ENCODE measurements around the gene ZNF407. TPM values are rescaled to one million over a fixed set of nuclear protein-coding genes. Genes with fewer than 3 reads are reported as not detected.

ZNF407 gene
- total and polyA plus RNA-seq, 2 of the 13 experiments (the other 11 are each of a cell fraction or from before 2014, with no cell fraction given): 2.3 to 8.7 TPM

- Histone ChIP-seq H3K36me3 (replicated peaks in 1 of 2; ENCODE audit: control insufficient read depth in 1 of 2, insufficient read depth in 2 of 2, low read length in 2 of 2) (no peaks in the 10 kb centered on the region), H3K79me2 (ENCODE audit: insufficient read depth, low read length) (no peaks in the 10 kb centered on the region), H2AFZ (ENCODE audit: low read length) (no peak overlapping the region), H3K9ac (ENCODE audit: insufficient read depth, low read depth, low read length) (0 out of 2 replicates have a peak overlapping the region, but pooled peaks have one; percentile 1), H4K20me1 (ENCODE audit: insufficient read depth, low read length) (no peaks in the 10 kb centered on the region), H3K4me1 (ENCODE audit: insufficient read depth, low read length) (peaks cover 57% of the 10 kb centered on the region), H3K27ac (ENCODE audit: extremely low read length, insufficient read depth, low read length) (peak overlapping the region; percentile 2), H3K4me3 (replicated peaks in 1 of 3; ENCODE audit: insufficient read depth in 1 of 3, low read depth in 2 of 3, low read length in 3 of 3) (no peak overlapping the region), H3K9me3 (ENCODE audit: low read length) (no peaks in the 10 kb centered on the region), H3K4me2 (ENCODE audit: low read depth, low read length) (peak overlapping the region; percentile 46), H3K27me3 (ENCODE audit: control insufficient read depth in 1 of 2, insufficient read depth in 2 of 2, low read length in 2 of 2) (no peaks in the 10 kb centered on the region)
- POLR2A ChIA-PET: no interaction called here
- FAIRE-seq: peak; percentile 52
- peak; percentile 80 for ATAC-seq
- peak; percentile 72 for DNase-seq (ENCODE audit: low spot score)
- intact Hi-C loops (cut with micrococcal nuclease; ENCODE audit: unreplicated experiment): no loop called here
- in situ Hi-C loops (cut with HindIII; ENCODE audit: extremely low pct_ligation_motif_present, low pct_unique_long_range_greater_than_20kb): no loop called here
- CTCF ChIA-PET (ENCODE audit: low intra/inter-chr PET ratio, low total read pairs): no interaction called here
- no TSS peak for BruUV-seq (replicated peaks)
- 37% methylated on average over 7 of the region's 8 CpGs for WGBS (ENCODE audit: low lambda C conversion rate)
- TF ChIP-seq PAXIP1 (CRISPR knock-in tag; conservative IDR thresholded peaks at IDR 0.05) (peak; percentile 60), ZNF331 (CRISPR knock-in tag; IDR thresholded peaks at IDR 0.05) (peak; percentile 19), MED1 (CRISPR knock-in tag; IDR thresholded peaks at IDR 0.05) (no peak), ZNF687 (CRISPR knock-in tag; IDR thresholded peaks at IDR 0.05) (peak; percentile 57), LCORL (IDR thresholded peaks at IDR 0.05) (no peak), LCORL (CRISPR knock-in tag; IDR thresholded peaks at IDR 0.05) (peak; percentile 26; the same call in 1 of the 2 replicates), SAP130 (CRISPR knock-in tag; IDR thresholded peaks at IDR 0.05; ENCODE audit: low read depth) (peak; percentile 22; the same call in 1 of the 2 replicates), PHF20 (CRISPR knock-in tag; IDR thresholded peaks at IDR 0.05) (peak; percentile 32; the same call in 1 of the 2 replicates), ZMYM4 (CRISPR knock-in tag; IDR thresholded peaks at IDR 0.05) (peak; percentile 50), ETV5 (CRISPR knock-in tag; IDR thresholded peaks at IDR 0.05; ENCODE audit: borderline replicate concordance) (peak; percentile 14; the same call in 1 of the 2 replicates), CREM (IDR thresholded peaks at IDR 0.05) (0 out of 2 replicates have a peak, but pooled peaks have one; percentile 24), CREM (CRISPR knock-in tag; IDR thresholded peaks at IDR 0.05) (no peak), HIC2 (CRISPR knock-in tag; IDR thresholded peaks at IDR 0.05; ENCODE audit: low read depth) (peak; percentile 64; the same call in 1 of the 2 replicates), FOXP1 (IDR thresholded peaks at IDR 0.05) (no peak), FOXP1 (CRISPR knock-in tag; IDR thresholded peaks at IDR 0.05) (peak; percentile 36; the same call in 1 of the 2 replicates)
Measured at GRCh38 chr18:74836296-74837139, 238.8 kb downstream of the ZNF407 start.
